ENCODE results near the gene UBE2D2. TPM values are rescaled to one million over a fixed set of nuclear protein-coding genes. Genes with fewer than 3 reads are reported as not detected.

The UBE2D2 gene
- total RNA-seq, 1 donor from 2014 or later = 71.1 TPM

GRCh38 chr5:139676406-139676805, 115.3 kb downstream of the UBE2D2 start:
- no peak for DNase-seq (ENCODE audit: low read depth, low spot score)

DNA sequence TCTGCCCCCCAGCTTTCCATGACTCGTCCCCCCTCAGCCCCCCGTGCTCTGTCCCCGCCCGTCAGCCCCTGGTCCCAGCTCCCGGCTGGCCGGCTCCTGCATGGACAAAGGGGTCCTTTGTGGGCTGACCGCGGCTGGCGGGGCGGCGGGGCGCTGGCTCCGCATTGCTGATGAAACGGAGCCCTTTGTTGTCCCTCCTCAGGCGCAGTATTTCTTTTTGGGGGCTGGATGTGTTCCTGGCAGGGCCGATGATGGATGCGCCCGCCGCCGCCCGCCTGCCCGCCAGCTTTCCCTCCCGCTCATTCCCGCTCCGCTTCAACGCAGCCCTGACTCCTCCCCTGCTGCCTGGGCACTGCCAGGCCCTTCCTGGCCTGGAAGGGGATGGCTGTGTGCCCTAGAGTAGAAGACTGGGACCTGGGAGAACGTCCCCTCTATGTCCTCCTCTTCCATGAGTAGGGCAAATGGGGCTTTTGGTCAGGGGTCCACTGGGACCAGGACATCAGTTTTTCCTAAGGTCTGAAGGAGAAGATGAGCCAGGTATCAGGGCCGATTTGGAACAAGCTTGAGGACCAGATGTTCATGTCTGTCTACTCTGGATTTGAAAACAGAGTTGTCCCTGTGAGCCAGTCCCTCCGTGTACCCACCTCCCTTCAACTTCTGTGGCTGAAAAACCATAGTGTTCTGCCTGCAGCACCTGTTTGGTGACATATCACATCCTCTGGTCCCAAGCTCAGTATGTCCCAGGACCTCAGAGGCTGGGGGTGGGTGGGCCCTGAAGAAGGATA, 116.0 kb downstream of the UBE2D2 start:
- no peak for DNase-seq (ENCODE audit: low read depth, low spot score)

Other genes with a start within 250 kb of the UBE2D2 start
- gene PAIP2, start 219.5 kb upstream of the UBE2D2 start, total RNA-seq = 74.3 and 94.6 TPM in 2 replicates
- not detected in 2 replicates for gene SLC23A1, start 178.0 kb upstream of the UBE2D2 start, total RNA-seq
- gene MZB1, start 171.4 kb upstream of the UBE2D2 start, total RNA-seq = 0.04 TPM in 1 of 2 replicates, not detected in the other
- 0.79 and 2.5 TPM in 2 replicates for gene PROB1, start 166.2 kb upstream of the UBE2D2 start, total RNA-seq
- gene SPATA24, start 157.2 kb upstream of the UBE2D2 start, total RNA-seq = 6.7 and 9.4 TPM in 2 replicates
- 5.9 and 7.6 TPM in 2 replicates for gene DNAJC18, start 121.8 kb upstream of the UBE2D2 start, total RNA-seq
- 448 and 513 TPM in 2 replicates for gene ECSCR, start 98.6 kb upstream of the UBE2D2 start, total RNA-seq
- under 0.01 TPM in 1 of 2 replicates, not detected in the other for gene SMIM33, start 90.3 kb upstream of the UBE2D2 start, total RNA-seq
- 89.4 and 92.2 TPM in 2 replicates for gene STING1, start 78.6 kb upstream of the UBE2D2 start, total RNA-seq
- 12.0 and 14.6 TPM in 2 replicates for gene CXXC5, start 87.0 kb downstream of the UBE2D2 start, total RNA-seq
- gene PSD2, start 234.5 kb downstream of the UBE2D2 start, total RNA-seq = under 0.01 TPM in 1 of 2 replicates, not detected in the other

Measured in pulmonary artery endothelial cell (primary cell).